ENCODE data around the gene F5. TPM values are rescaled to one million over a fixed set of nuclear protein-coding genes. Genes with fewer than 3 reads are reported as not detected.

F5 gene
- total RNA-seq, 1 donor from 2014 or later: 1.6 TPM

DNA sequence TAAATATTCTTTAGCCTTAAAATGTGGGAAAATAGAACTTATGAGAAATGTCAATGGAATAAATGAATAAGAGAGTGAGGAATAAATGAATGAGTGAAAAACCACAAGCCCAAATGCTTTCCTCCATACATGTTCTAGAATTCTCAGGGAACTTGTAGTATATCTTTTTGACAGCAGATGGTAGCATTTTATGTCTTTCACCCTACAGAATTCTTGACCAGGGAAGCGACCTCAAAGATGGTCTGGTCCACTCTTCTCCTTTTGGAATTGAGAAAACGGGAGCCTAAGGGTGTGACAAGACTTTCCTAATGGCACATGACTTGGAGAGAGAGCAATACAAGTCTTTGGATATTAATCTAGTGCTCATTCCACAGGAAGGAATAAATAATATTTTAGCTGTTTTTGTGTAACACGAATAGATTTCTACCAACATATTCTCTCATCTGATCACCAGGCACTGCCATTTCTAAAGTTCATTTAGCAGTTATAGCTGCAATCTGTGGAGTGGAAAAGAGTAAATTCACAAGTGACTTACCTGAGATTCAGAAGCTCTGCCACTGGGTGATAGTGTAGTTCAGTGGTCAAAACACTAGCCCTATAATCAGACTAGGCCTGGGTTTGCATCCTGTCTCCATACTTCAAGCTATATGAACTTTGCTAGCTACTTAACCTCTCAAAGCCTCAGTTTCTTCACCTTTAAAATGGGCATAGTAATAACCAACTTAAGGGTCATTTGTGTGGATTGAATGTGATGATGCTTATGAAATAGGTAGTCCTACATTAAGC is 15.0 kb upstream of the F5 start:
- DNase-seq (no peak), ATAC-seq (peak; percentile 51)
- Histone ChIP-seq H3K4me3 (no peak overlapping the region), H3K27me3 (peaks cover 3% of the 10 kb centered on the region), H3K9me3 (no peaks in the 10 kb centered on the region), H3K4me1 (peaks cover 4% of the 10 kb centered on the region), H3K27ac (no peak overlapping the region), H3K36me3 (no peaks in the 10 kb centered on the region)
- TF ChIP-seq, protein P1, sequence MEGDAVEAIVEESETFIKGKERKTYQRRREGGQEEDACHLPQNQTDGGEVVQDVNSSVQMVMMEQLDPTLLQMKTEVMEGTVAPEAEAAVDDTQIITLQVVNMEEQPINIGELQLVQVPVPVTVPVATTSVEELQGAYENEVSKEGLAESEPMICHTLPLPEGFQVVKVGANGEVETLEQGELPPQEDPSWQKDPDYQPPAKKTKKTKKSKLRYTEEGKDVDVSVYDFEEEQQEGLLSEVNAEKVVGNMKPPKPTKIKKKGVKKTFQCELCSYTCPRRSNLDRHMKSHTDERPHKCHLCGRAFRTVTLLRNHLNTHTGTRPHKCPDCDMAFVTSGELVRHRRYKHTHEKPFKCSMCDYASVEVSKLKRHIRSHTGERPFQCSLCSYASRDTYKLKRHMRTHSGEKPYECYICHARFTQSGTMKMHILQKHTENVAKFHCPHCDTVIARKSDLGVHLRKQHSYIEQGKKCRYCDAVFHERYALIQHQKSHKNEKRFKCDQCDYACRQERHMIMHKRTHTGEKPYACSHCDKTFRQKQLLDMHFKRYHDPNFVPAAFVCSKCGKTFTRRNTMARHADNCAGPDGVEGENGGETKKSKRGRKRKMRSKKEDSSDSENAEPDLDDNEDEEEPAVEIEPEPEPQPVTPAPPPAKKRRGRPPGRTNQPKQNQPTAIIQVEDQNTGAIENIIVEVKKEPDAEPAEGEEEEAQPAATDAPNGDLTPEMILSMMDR (IDR thresholded peaks at IDR 0.05): peak; percentile 55
- intact Hi-C loops (cut with DNase I): no loop called here

DNA sequence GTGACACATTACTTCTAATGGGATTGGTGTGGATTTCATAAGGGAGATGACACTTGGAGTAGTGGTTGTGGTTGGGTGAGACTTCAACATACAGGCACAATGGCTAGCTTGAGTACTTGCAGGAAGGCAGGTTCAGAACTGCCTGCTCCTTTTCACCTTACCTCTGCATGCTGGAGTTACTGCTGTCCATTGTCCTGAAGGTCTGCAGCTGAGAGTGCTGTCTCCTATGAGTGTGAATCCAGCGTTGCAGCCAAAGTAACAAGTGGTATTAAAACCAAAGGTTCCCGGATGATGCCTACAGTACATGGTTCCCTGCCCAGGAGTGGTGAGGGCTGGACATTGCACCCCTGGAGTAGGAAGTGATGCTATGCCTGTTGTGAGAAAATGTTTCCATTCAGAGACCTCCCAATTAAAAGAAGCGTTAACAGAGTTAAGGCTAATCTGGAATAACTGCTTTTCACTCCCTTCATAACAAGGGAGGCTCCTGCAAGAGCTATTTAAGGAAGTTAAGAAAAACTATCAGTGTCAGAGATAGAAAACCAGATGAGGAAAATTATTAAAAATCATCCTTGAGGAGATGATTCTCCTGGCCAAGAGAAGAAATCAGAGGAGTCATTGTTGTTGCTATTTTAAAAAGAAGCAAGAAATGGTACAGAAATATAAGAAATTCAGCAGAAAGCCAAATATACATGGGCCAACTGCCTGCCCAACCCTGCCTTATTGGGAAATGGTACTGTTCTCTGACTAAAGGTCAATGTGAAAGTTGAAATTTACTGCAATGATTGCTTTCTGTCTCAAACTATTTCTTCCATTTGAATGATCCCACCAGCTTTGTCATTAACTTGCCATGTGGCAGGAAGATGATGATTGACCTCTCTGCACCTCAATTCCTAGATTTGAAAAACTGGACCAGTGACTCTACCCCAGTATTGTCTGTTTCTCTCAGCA is 9.8 kb upstream of the F5 start:
- TF ChIP-seq, protein P1 (IDR thresholded peaks at IDR 0.05): no peak
- peak; percentile 54 for ATAC-seq
- Histone ChIP-seq H3K36me3 (no peaks in the 10 kb centered on the region), H3K4me3 (no peak overlapping the region), H3K9me3 (no peaks in the 10 kb centered on the region), H3K27me3 (no peaks in the 10 kb centered on the region), H3K4me1 (no peaks in the 10 kb centered on the region), H3K27ac (no peak overlapping the region)
- intact Hi-C loops (cut with DNase I): no loop called here
- DNase-seq: no peak

DNA sequence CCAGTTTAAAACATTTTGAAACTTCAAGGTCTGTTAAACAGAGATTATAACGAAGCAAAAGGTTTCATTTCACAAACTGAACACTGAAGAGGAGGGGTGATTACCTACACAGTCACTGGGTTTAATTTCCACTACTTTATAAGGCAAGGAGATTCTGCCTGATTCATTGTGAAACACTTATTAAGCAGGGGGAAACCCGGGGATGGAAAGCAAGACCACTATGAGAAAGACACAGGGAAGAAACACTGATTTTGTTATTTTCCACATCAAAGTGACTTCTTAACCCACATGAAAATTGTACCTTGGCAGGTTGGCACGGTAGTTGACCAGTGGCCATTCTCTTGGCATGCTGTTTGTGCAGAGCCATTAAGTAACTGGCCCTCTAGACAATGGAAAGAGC is 8.1 kb upstream of the F5 start:
- H3K4me1 ChIP-seq: no peaks in the 10 kb centered on the region
- H3K4me3 ChIP-seq: no peak overlapping the region
- no peaks in the 10 kb centered on the region for H3K36me3 ChIP-seq
- intact Hi-C loops (cut with DNase I): no loop called here
- no peaks in the 10 kb centered on the region for H3K27me3 ChIP-seq
- no peak overlapping the region for H3K27ac ChIP-seq
- no peak for DNase-seq
- no peaks in the 10 kb centered on the region for H3K9me3 ChIP-seq
- TF ChIP-seq, protein P1 (IDR thresholded peaks at IDR 0.05): no peak
- no peak for ATAC-seq

DNA sequence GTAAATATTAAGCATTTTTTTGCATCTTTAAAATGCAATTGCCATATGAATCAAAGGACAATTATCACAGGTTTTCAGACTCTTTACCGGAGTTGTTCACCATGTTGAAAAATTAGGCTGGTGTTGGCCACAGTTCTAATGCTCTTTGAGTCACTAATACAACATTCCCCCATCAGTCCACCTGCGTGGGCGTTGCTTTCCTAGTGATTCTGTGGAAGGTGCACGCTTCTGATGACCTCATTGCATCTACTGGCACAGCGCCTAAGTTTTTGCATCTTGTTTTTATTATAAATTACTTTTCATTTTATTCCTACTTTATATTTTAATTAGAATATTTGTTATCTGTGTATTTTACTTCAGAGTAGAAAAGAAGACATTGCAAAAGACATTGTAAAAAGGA is 4.7 kb upstream of the F5 start:
- Histone ChIP-seq H3K27ac (no peak overlapping the region), H3K27me3 (no peaks in the 10 kb centered on the region), H3K36me3 (no peaks in the 10 kb centered on the region), H3K4me1 (peaks cover 4% of the 10 kb centered on the region), H3K9me3 (no peaks in the 10 kb centered on the region), H3K4me3 (no peak overlapping the region)
- no peak for ATAC-seq
- DNase-seq: no peak
- intact Hi-C loops (cut with DNase I): no loop called here
- TF ChIP-seq, protein P1 (IDR thresholded peaks at IDR 0.05): no peak

DNA sequence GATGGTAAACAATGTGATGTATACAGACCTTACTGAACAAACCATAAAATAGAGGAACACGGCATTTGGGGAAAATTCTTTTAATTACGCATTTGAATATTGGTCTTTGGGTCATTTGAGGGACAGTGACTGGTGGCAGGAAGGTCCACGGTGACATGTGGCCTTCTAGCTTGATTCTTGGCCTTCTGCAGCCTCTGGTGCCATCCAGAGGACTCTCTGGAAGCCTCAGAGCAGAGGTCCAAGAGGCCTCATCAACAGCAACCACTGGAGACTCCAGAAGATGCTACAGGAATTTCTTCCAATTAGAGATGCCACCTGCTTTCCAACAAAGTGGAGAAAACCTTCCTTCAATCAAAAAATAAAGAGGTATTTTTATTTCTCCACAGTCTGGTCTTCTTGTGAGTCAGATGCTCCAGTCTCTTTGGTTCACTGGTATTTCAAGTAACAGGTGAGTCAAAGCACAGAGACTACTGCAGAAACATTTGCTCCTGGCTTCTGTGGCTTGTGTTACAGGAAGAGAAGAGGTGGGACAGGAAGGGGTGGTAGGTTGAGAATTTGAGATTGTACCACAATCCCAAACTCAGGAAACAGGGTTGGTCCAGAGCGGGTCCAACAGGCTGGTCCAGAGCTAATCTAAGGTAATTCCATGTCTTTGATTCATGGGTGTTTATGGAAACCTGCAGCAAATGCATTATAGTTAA is 2.7 kb upstream of the F5 start:
- no peak for ATAC-seq
- Histone ChIP-seq H3K4me3 (no peak overlapping the region), H3K27ac (no peak overlapping the region), H3K4me1 (peaks cover 4% of the 10 kb centered on the region), H3K36me3 (no peaks in the 10 kb centered on the region), H3K27me3 (no peaks in the 10 kb centered on the region), H3K9me3 (no peaks in the 10 kb centered on the region)
- intact Hi-C loops (cut with DNase I): no loop called here
- TF ChIP-seq, protein P1 (IDR thresholded peaks at IDR 0.05): no peak
- DNase-seq: no peak

Measured in upper lobe of right lung (tissue), 1 donor.